Endothelial cell of umbilical vein (primary cell): Measurements from ENCODE around the gene HOXD8. TPM values are rescaled to one million over a fixed set of nuclear protein-coding genes. Genes with fewer than 3 reads are reported as not detected.

ENCODE experiments used
- Bru-seq: library from RNA; stranded (reverse); fragments of 400-500 nt; gene quantifications from one replicate; lab custom pipeline; 2021; lab: Mats Ljungman, UMichigan
- BruChase-seq, 2 experiments: library from RNA; stranded (reverse); fragments of 400-500 nt; gene quantifications; one replicate each; lab custom pipeline; 2021; lab: Mats Ljungman, UMichigan
- BruUV-seq: library from RNA; stranded (reverse); fragments of 400-500 nt; replicated peaks from 2 replicates; lab custom pipeline; 2021; lab: Mats Ljungman, UMichigan
- CTCF ChIA-PET: fragments of 300-600, 350-600 bp; sonication (Branson Sonifier 250); formaldehyde crosslinking; loops from one replicate; lab custom pipeline; 2021; ENCODE audit warnings: antibody characterized with exemption, inconsistent platforms; lab: Charles Lee
- POLR2A ChIA-PET: fragments of 300-600, 350-600 bp; sonication (Branson Sonifier 250); formaldehyde crosslinking; loops from one replicate; lab custom pipeline; 2021; ENCODE audit warnings: antibody characterized with exemption, inconsistent platforms; lab: Charles Lee
- DNase-seq: peaks from one replicate; pipeline ENCODE4 v3.0.0-alpha.2; 2011; ENCODE audit warnings: low read depth, low spot score
- FAIRE-seq: peaks from 2 replicates; lab custom pipeline; 2011; peaks lifted over from hg19 to GRCh38; lab: Jason Lieb, UNC
- H2AFZ ChIP-seq: 2 replicates; pipeline ENCODE4 v1.6.0; 2012; ENCODE audit warnings: low read depth, low read length, control low read depth, inconsistent platforms
- H3K27ac ChIP-seq: 2 replicates; pipeline ENCODE4 v1.5.1; 2011; ENCODE audit warnings: low read depth, mild to moderate bottlenecking, control low read depth, low read length, moderate library complexity; ENCODE audit not compliant: insufficient read depth
- H3K27me3 ChIP-seq, 2 experiments: 2 replicates each; pipeline versions ENCODE4 v1.6.0 to v1.6.1; 2011; ENCODE audit warnings: low read length in 2 of 2, mixed read lengths in 1 of 2; ENCODE audit not compliant: control insufficient read depth in 2 of 2, insufficient read depth in 2 of 2
- H3K36me3 ChIP-seq, 2 experiments: 2 replicates in 1 of 2; 3 replicates in 1 of 2; pipeline ENCODE4 v1.5.1; 2011; ENCODE audit warnings: low read length in 2 of 2, mild to moderate bottlenecking in 1 of 2, moderate library complexity in 1 of 2; ENCODE audit not compliant: control insufficient read depth in 2 of 2, insufficient read depth in 2 of 2; ENCODE audit errors: extremely low read depth in 1 of 2
- H3K4me1 ChIP-seq: 3 replicates; pipeline ENCODE4 v1.5.1; 2011; ENCODE audit warnings: mild to moderate bottlenecking, low read length; ENCODE audit not compliant: control insufficient read depth, insufficient read depth; ENCODE audit errors: extremely low read depth
- H3K4me2 ChIP-seq: 2 replicates; pipeline ENCODE4 v1.6.1; 2011; ENCODE audit warnings: low read length, control low read depth, mixed read lengths; ENCODE audit not compliant: insufficient read depth
- H3K4me3 ChIP-seq, 3 experiments: fragments of 200-600 bp in 1 of 3; sonication (generic), shearing (Covaris generic) in 1 of 3; replicated peaks in 1 of 3; 2 replicates each; pipeline ENCODE4 v1.5.1; 2011 to 2016; ENCODE audit warnings: control low read depth in 3 of 3, low read length in 3 of 3, mild to moderate bottlenecking in 2 of 3, inconsistent platforms in 1 of 3, low read depth in 1 of 3, moderate library complexity in 1 of 3; ENCODE audit not compliant: insufficient read depth in 1 of 3
- H3K79me2 ChIP-seq: 2 replicates; pipeline ENCODE4 v1.6.0; 2012; ENCODE audit warnings: low read length, inconsistent platforms; ENCODE audit not compliant: control insufficient read depth, insufficient read depth
- H3K9ac ChIP-seq: replicated peaks from 2 replicates; pipeline ENCODE3; 2011; ENCODE audit warnings: low read length, control low read depth; ENCODE audit not compliant: insufficient read depth; ENCODE audit errors: extremely low read depth
- H3K9me1 ChIP-seq: replicated peaks from 3 replicates; pipeline ENCODE4 v1.6.0; 2011; ENCODE audit warnings: mild to moderate bottlenecking, low read length; ENCODE audit not compliant: control insufficient read depth, insufficient read depth; ENCODE audit errors: extremely low read depth
- H3K9me3 ChIP-seq: replicated peaks from 2 replicates; pipeline ENCODE4 v1.5.1; 2012; ENCODE audit warnings: low read length, inconsistent platforms; ENCODE audit not compliant: control insufficient read depth, insufficient read depth
- H4K20me1 ChIP-seq: replicated peaks from 2 replicates; pipeline ENCODE3; 2011; ENCODE audit warnings: mild to moderate bottlenecking, low read length; ENCODE audit not compliant: control insufficient read depth, insufficient read depth; ENCODE audit errors: extremely low read depth
- CTCF ChIP-seq, 2 donors: IDR thresholded peaks; 1 replicate in 1 of 2; 2 replicates in 1 of 2; pipeline ENCODE4 v1.5.1; 2011; ENCODE audit warnings: low read length in 2 of 2, mild to moderate bottlenecking in 2 of 2, moderate library complexity in 2 of 2, control low read depth in 1 of 2, inconsistent platforms in 1 of 2, low read depth in 1 of 2; ENCODE audit not compliant: insufficient read depth in 1 of 2; ENCODE audit errors: extremely low read depth in 1 of 2
- EZH2 ChIP-seq: IDR thresholded peaks from 2 replicates; pipeline ENCODE4 v1.6.1; 2012; ENCODE audit warnings: borderline replicate concordance, low read depth, mild to moderate bottlenecking, moderate library complexity, low read length, inconsistent platforms; ENCODE audit not compliant: severe bottlenecking
- FOS ChIP-seq: IDR thresholded peaks from 2 replicates; pipeline ENCODE4 v1.6.1; 2011; ENCODE audit warnings: mild to moderate bottlenecking, low read length, moderate library complexity, borderline replicate concordance; ENCODE audit not compliant: insufficient read depth
- GATA2 ChIP-seq: IDR thresholded peaks from 2 replicates; pipeline ENCODE4 v1.7.0; 2011; ENCODE audit warnings: low read depth, mild to moderate bottlenecking, moderate library complexity, mixed read lengths, low read length; ENCODE audit not compliant: insufficient read length, insufficient read depth
- JUN ChIP-seq: IDR thresholded peaks from 2 replicates; pipeline ENCODE4 v1.6.1; 2011; ENCODE audit warnings: borderline replicate concordance, low read depth; ENCODE audit not compliant: insufficient read length, insufficient read depth
- MAX ChIP-seq: IDR thresholded peaks from 2 replicates; pipeline ENCODE4 v1.6.1; 2011; ENCODE audit not compliant: insufficient read depth, insufficient read length
- MYC ChIP-seq: IDR thresholded peaks from one replicate; pipeline ENCODE4 v1.6.1; 2011; ENCODE audit warnings: mild to moderate bottlenecking, low read depth, low read length
- POLR2A ChIP-seq: IDR thresholded peaks from 2 replicates; pipeline ENCODE4 v1.6.1; 2012; ENCODE audit warnings: low read depth, mild to moderate bottlenecking, control low read depth, low read length
- POLR2AphosphoS5 ChIP-seq: IDR thresholded peaks from 2 replicates; pipeline ENCODE4 v1.6.1; 2012; ENCODE audit warnings: low read depth, mild to moderate bottlenecking, control low read depth, low read length, moderate library complexity; ENCODE audit not compliant: insufficient read depth
- dilution Hi-C: fragments of 300-500 bp; cut with MboI; formaldehyde crosslinking; loops from one replicate; pipeline ENCODE4 v1.15.0; 2019; ENCODE audit warnings: low sequenced_read_pairs; ENCODE audit not compliant: extremely low pct_ligation_motif_present
- intact Hi-C: fragments of 100-400 bp; cut with micrococcal nuclease; formaldehyde crosslinking; loops from one replicate; pipeline ENCODE4 v1.10.0; 2022
- long read RNA-seq: library from polyadenylated mRNA; stranded (forward); transcript quantifications from one replicate; pipeline ENCODE4 v2.0.0, GENCODE V29; 2021
- polyA minus RNA-seq, 3 experiments: library from RNA; depleted of rRNA, polyadenylated mRNA; stranded (reverse); fragments of >200 nt; gene quantifications; 1 replicate in 1 of 3; 2 replicates in 2 of 3; pipeline ENCODE4 v1.2.3, GENCODE V29; 2011
- polyA plus RNA-seq, 4 experiments: library from polyadenylated mRNA; depleted of rRNA in 3 of 4; stranded (reverse) in 3 of 4; unstranded in 1 of 4; fragments of >200 nt; gene quantifications; 2 replicates each; pipeline versions ENCODE4 v1.2.1 to v1.2.3, GENCODE V29; 2011 to 2012; ENCODE audit warnings: missing spikeins in 1 of 4
- total RNA-seq: library from RNA; stranded (reverse); gene quantifications from 2 replicates; pipeline ENCODE4 v1.2.3, GENCODE V29; 2021

The HOXD8 gene
- total RNA-seq: 14.9 and 15.6 TPM in 2 replicates
- polyA plus RNA-seq: 6.4 and 7.2 TPM in 2 replicates
- polyA plus RNA-seq (2011; cell fraction: cytosol; rRNA removed): 7.9 and 8.0 TPM in 2 replicates
- polyA plus RNA-seq (2011; cell fraction: nucleus; rRNA removed): 5.3 and 7.6 TPM in 2 replicates
- polyA plus RNA-seq (2012): 13.0 and 15.6 TPM in 2 replicates
- 3.2 and 4.6 TPM in 2 replicates for polyA minus RNA-seq
- not detected for polyA minus RNA-seq (2011; cell fraction: cytosol; rRNA and poly(A)+ RNA removed)
- 2.6 and 3.6 TPM in 2 replicates for polyA minus RNA-seq (2011; cell fraction: nucleus; rRNA and poly(A)+ RNA removed)
- Bru-seq, nascent RNA: percentile 68 among the genes with signal in this experiment
- BruChase-seq, experiment 1, labeled RNA remaining after a 6-hour chase: percentile 81 among the genes with signal in this experiment
- BruChase-seq, experiment 2, labeled RNA remaining after a 2-hour chase: percentile 85 among the genes with signal in this experiment
- long read RNA-seq, transcript HOXD8-201 (2 exons, 1,917 nt): major isoform, 14 of 26 reads
- long read RNA-seq, transcript HOXD8-203 (2 exons, 1,268 nt): minor isoform, 7 of 26 reads
- long read RNA-seq, partial matches to known transcripts: 0 of 26 reads
- long read RNA-seq, other reads (novel, unspliced or antisense): 5 of 26 reads

- H3K27ac ChIP-seq: peak within 1 kb of the TSS; percentile 67
- FAIRE-seq: peak; percentile 74
- POLR2A ChIA-PET: no interaction called here
Measured at GRCh38 chr2:176128982-176129796, at the start of gene HOXD8. Gene HOXD8 (plus strand): TSS chr2:176129705. CDS start chr2:176130367, 662 bp downstream.

More at GRCh38 chr2:176128982-176129796, at the start of gene HOXD8:
- dilution Hi-C loops (loop anchor here (25.0 kb wide), 1 partner anchor 508 kb away; no protein-coding TSS in a partner anchor), intact Hi-C loops (loop anchor here (1.0 to 5.0 kb wide), 4 partner anchors 9 to 1628 kb away; no protein-coding TSS in a partner anchor)
- no peaks in the 10 kb centered on the region for H4K20me1 ChIP-seq
- TF ChIP-seq GATA2 (no peak), EZH2 (peak; percentile 24), MYC (peak; percentile 22), JUN (no peak), POLR2A (no peak), FOS (no peak), POLR2AphosphoS5 (peak; percentile 70), MAX (no peak), CTCF (IDR thresholded peaks at IDR 0.05; ENCODE audit: extremely low read depth in 1 of 2, insufficient read depth in 1 of 2, low read depth in 1 of 2, low read length in 2 of 2) (no peak)
- H3K4me2 ChIP-seq: peak within 1 kb of the TSS; percentile 99
- peaks cover 18% of the 10 kb centered on the region for H3K79me2 ChIP-seq
- CTCF ChIA-PET: interaction anchor here (1.2 to 10.1 kb wide), 11 partner anchors 10 to 1033 kb away, joined by 4 to 458 read pairs (median 82); no protein-coding TSS in a partner anchor
- peak; percentile 81 for DNase-seq
- peak within 1 kb of the TSS; percentile 43 to 93 (median 88) for H3K4me3 ChIP-seq
- H3K27me3 ChIP-seq: no peaks in the 10 kb centered on the region
- no peaks in the 10 kb centered on the region for H3K36me3 ChIP-seq
- H3K4me1 ChIP-seq: peaks cover 36% of the 10 kb centered on the region
- H3K9me1 ChIP-seq: no peaks in the 10 kb centered on the region
- peak within 1 kb of the TSS; percentile 85 for H2AFZ ChIP-seq
- no peaks in the 10 kb centered on the region for H3K9me3 ChIP-seq
- peak within 1 kb of the TSS; percentile 90 for H3K9ac ChIP-seq
- BruUV-seq: no TSS peak
